ACC112 (cell line): ENCODE measurements around the gene OR10H5.
"Not testable (repeated sequence)": the region's sequence is repeated elsewhere in the genome, so short reads cannot be mapped to it uniquely, and the experiment has no call there.

Experiments used
- H2AFZ ChIP-seq: fragments of 200-600 bp; sonication (generic); one replicate; pipeline ENCODE4 v1.6.0; 2017; ENCODE audit warnings: antibody characterized with exemption, low read length; ENCODE audit not compliant: unreplicated experiment
- H3K27ac ChIP-seq: fragments of 200-600 bp; sonication (generic); 2 replicates; pipeline ENCODE4 v1.5.1; 2014; ENCODE audit warnings: low read depth, mild to moderate bottlenecking, antibody characterized with exemption, low read length, moderate library complexity
- H3K27me3 ChIP-seq: fragments of 200-600 bp; sonication (generic); 2 replicates; pipeline ENCODE4 v1.6.1; 2014; ENCODE audit warnings: mild to moderate bottlenecking, antibody characterized with exemption, low read length, moderate library complexity, mixed read lengths; ENCODE audit not compliant: insufficient read depth
- H3K36me3 ChIP-seq: fragments of 200-600 bp; sonication (generic); 2 replicates; pipeline ENCODE4 v1.6.1; 2016; ENCODE audit warnings: mild to moderate bottlenecking, antibody characterized with exemption, low read length, moderate library complexity, mixed read lengths; ENCODE audit not compliant: insufficient read depth
- H3K4me1 ChIP-seq: fragments of 200-600 bp; sonication (generic); one replicate; pipeline ENCODE4 v1.6.1; 2016; ENCODE audit warnings: low read length, mixed read lengths; ENCODE audit not compliant: insufficient read depth, unreplicated experiment, control insufficient read depth
- H3K4me3 ChIP-seq: fragments of 200-600 bp; sonication (generic); 2 replicates; pipeline ENCODE4 v1.5.1; 2014; ENCODE audit warnings: mild to moderate bottlenecking, low read depth, low read length
- H3K79me2 ChIP-seq: fragments of 200-600 bp; sonication (generic); one replicate; pipeline ENCODE4 v1.6.0; 2016; ENCODE audit warnings: low read length; ENCODE audit not compliant: control insufficient read depth, unreplicated experiment, insufficient read depth

The OR10H5 gene

GRCh38 chr19:15776991-15777970, 10.2 kb upstream of the OR10H5 start:
- H2AFZ ChIP-seq = no peak overlapping the region
- no peak overlapping the region for H3K27ac ChIP-seq
- H3K4me1 ChIP-seq = no peaks in the 10 kb centered on the region
- H3K4me3 ChIP-seq = no peak overlapping the region
- no peaks in the 10 kb centered on the region for H3K36me3 ChIP-seq
- no peaks in the 10 kb centered on the region for H3K79me2 ChIP-seq
- no peaks in the 10 kb centered on the region for H3K27me3 ChIP-seq

GRCh38 chr19:15779756-15780476, 7.5 kb upstream of the OR10H5 start:
- Histone ChIP-seq H3K4me3 (no peak overlapping the region), H2AFZ (no peak overlapping the region), H3K27me3 (no peaks in the 10 kb centered on the region), H3K36me3 (no peaks in the 10 kb centered on the region), H3K27ac (no peak overlapping the region), H3K79me2 (no peaks in the 10 kb centered on the region), H3K4me1 (no peaks in the 10 kb centered on the region)

- Histone ChIP-seq H3K4me3 (no peak overlapping the region), H3K79me2 (no peaks in the 10 kb centered on the region), H3K27me3 (no peaks in the 10 kb centered on the region), H2AFZ (no peak overlapping the region), H3K36me3 (no peaks in the 10 kb centered on the region), H3K27ac (no peak overlapping the region), H3K4me1 (no peaks in the 10 kb centered on the region)
Measured at GRCh38 chr19:15780610-15781418, 6.6 kb upstream of the OR10H5 start.

- Histone ChIP-seq H3K79me2 (no peaks in the 10 kb centered on the region), H3K27ac (no peak overlapping the region), H3K27me3 (no peaks in the 10 kb centered on the region), H3K4me1 (no peaks in the 10 kb centered on the region), H3K36me3 (no peaks in the 10 kb centered on the region), H2AFZ (no peak overlapping the region), H3K4me3 (no peak overlapping the region)
Measured at GRCh38 chr19:15781661-15782060, 5.8 kb upstream of the OR10H5 start.

GRCh38 chr19:15782211-15782610, 5.2 kb upstream of the OR10H5 start:
- H3K4me1 ChIP-seq = no peaks in the 10 kb centered on the region
- no peaks in the 10 kb centered on the region for H3K27me3 ChIP-seq
- H3K79me2 ChIP-seq = no peaks in the 10 kb centered on the region
- no peak overlapping the region for H3K4me3 ChIP-seq
- no peak overlapping the region for H3K27ac ChIP-seq
- H2AFZ ChIP-seq = no peak overlapping the region
- H3K36me3 ChIP-seq = no peaks in the 10 kb centered on the region

GRCh38 chr19:15782896-15783295, 4.6 kb upstream of the OR10H5 start:
- not testable (repeated sequence) for H3K36me3 ChIP-seq, H2AFZ ChIP-seq, H3K4me3 ChIP-seq, H3K27ac ChIP-seq, H3K79me2 ChIP-seq, H3K27me3 ChIP-seq, H3K4me1 ChIP-seq

- no peaks in the 10 kb centered on the region for H3K36me3 ChIP-seq
Measured at GRCh38 chr19:15788594-15789270, 1.3 kb downstream of the OR10H5 start.

GRCh38 chr19:15790096-15790495, 2.6 kb downstream of the OR10H5 start:
- H3K79me2 ChIP-seq = no peaks in the 10 kb centered on the region
- H3K27ac ChIP-seq = no peak overlapping the region
- no peak overlapping the region for H3K4me3 ChIP-seq
- no peaks in the 10 kb centered on the region for H3K36me3 ChIP-seq
- no peaks in the 10 kb centered on the region for H3K27me3 ChIP-seq
- no peaks in the 10 kb centered on the region for H3K4me1 ChIP-seq
- no peak overlapping the region for H2AFZ ChIP-seq

More at GRCh38 chr19:15788594-15789270, 1.3 kb downstream of the OR10H5 start:
- no peaks in the 10 kb centered on the region for H3K27me3 ChIP-seq
- H3K79me2 ChIP-seq = no peaks in the 10 kb centered on the region
- no peak overlapping the region for H2AFZ ChIP-seq
- H3K27ac ChIP-seq = no peak overlapping the region
- H3K4me1 ChIP-seq = no peaks in the 10 kb centered on the region
- H3K4me3 ChIP-seq = no peak overlapping the region

GRCh38 chr19:15794279-15794678, 6.8 kb downstream of the OR10H5 start:
- not testable (repeated sequence) for H3K36me3 ChIP-seq, H2AFZ ChIP-seq, H3K79me2 ChIP-seq, H3K27ac ChIP-seq, H3K27me3 ChIP-seq, H3K4me3 ChIP-seq, H3K4me1 ChIP-seq

- H3K27ac ChIP-seq = no peak overlapping the region
- H3K4me3 ChIP-seq = no peak overlapping the region
- H3K4me1 ChIP-seq = no peaks in the 10 kb centered on the region
- H2AFZ ChIP-seq = no peak overlapping the region
- no peaks in the 10 kb centered on the region for H3K79me2 ChIP-seq
- peaks cover 8% of the 10 kb centered on the region; the same call in 1 of the 2 replicates for H3K27me3 ChIP-seq
- H3K36me3 ChIP-seq = no peaks in the 10 kb centered on the region
Measured at GRCh38 chr19:15810335-15810734, 22.9 kb downstream of the OR10H5 start.
